ENCODE measurements around the gene SLC10A4. TPM values are rescaled to one million over a fixed set of nuclear protein-coding genes. Genes with fewer than 3 reads are reported as not detected.
"Not testable (repeated sequence)": the region's sequence is repeated elsewhere in the genome, so short reads cannot be mapped to it uniquely, and the experiment has no call there.

SLC10A4 gene
- total RNA-seq, 1 experiment from 2014 or later = 1.7 TPM

DNA sequence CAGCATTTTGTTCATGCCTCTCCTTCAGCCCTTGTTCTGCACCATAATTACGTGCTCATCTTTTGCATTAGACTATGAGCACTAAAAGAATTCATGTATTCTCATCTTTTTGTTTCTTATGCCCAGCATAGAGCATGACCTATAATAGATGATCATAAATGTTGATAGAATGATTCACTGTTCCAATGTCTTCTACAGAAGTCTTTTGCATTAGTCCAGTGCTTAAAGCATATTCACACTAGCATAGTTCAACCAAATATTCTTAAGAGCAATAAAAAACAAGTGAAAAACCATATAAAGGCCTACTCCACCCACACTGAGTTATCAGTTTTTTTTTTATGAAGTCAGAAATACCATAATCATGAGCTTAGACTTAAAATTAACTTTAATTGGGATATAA lies 36.5 kb upstream of the SLC10A4 start:
- H3K4me1 Mint-ChIP-seq (ENCODE audit: low read depth, unreplicated experiment) = peaks cover 10% of the 10 kb centered on the region
- H3K9me3 ChIP-seq = no peaks in the 10 kb centered on the region
- H3K4me1 ChIP-seq = peaks cover 9% of the 10 kb centered on the region
- intact Hi-C loops (cut with micrococcal nuclease; ENCODE audit: unreplicated experiment) = loop anchor here (10.0 kb wide), 1 partner anchor 58 kb away; no protein-coding TSS in a partner anchor
- ChIA-PET POLR2A (no interaction called here), CTCF (interaction anchor here (0.6 to 1.7 kb wide), 3 partner anchors 14 to 374 kb away, joined by 4 to 6 read pairs (median 4); no protein-coding TSS in a partner anchor)
- H3K4me3 Mint-ChIP-seq (ENCODE audit: unreplicated experiment) = no peak overlapping the region
- no peaks in the 10 kb centered on the region for H3K27me3 Mint-ChIP-seq (ENCODE audit: insufficient read depth, unreplicated experiment)
- DNase-seq = no peak
- no peaks in the 10 kb centered on the region for H3K36me3 ChIP-seq (ENCODE audit: control insufficient read depth, insufficient read depth, low read length)
- no peaks in the 10 kb centered on the region for H3K36me3 Mint-ChIP-seq (ENCODE audit: insufficient read depth, unreplicated experiment)
- no peaks in the 10 kb centered on the region for H3K9me3 Mint-ChIP-seq (ENCODE audit: unreplicated experiment)
- H3K27me3 ChIP-seq (replicated peaks; ENCODE audit: control insufficient read depth, insufficient read depth, low read length) = no peaks in the 10 kb centered on the region
- no peak overlapping the region for H3K27ac Mint-ChIP-seq (ENCODE audit: unreplicated experiment)
- no peak overlapping the region for H3K4me3 ChIP-seq (ENCODE audit: low read depth, low read length)
- TF ChIP-seq, protein P1, sequence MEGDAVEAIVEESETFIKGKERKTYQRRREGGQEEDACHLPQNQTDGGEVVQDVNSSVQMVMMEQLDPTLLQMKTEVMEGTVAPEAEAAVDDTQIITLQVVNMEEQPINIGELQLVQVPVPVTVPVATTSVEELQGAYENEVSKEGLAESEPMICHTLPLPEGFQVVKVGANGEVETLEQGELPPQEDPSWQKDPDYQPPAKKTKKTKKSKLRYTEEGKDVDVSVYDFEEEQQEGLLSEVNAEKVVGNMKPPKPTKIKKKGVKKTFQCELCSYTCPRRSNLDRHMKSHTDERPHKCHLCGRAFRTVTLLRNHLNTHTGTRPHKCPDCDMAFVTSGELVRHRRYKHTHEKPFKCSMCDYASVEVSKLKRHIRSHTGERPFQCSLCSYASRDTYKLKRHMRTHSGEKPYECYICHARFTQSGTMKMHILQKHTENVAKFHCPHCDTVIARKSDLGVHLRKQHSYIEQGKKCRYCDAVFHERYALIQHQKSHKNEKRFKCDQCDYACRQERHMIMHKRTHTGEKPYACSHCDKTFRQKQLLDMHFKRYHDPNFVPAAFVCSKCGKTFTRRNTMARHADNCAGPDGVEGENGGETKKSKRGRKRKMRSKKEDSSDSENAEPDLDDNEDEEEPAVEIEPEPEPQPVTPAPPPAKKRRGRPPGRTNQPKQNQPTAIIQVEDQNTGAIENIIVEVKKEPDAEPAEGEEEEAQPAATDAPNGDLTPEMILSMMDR (IDR thresholded peaks at IDR 0.05; ENCODE audit: insufficient read depth in 1 of 2, low read depth in 1 of 2, low read length in 1 of 2, severe bottlenecking in 1 of 2, unreplicated experiment in 1 of 2) = no peak
- BruUV-seq (replicated peaks) = no TSS peak

DNA sequence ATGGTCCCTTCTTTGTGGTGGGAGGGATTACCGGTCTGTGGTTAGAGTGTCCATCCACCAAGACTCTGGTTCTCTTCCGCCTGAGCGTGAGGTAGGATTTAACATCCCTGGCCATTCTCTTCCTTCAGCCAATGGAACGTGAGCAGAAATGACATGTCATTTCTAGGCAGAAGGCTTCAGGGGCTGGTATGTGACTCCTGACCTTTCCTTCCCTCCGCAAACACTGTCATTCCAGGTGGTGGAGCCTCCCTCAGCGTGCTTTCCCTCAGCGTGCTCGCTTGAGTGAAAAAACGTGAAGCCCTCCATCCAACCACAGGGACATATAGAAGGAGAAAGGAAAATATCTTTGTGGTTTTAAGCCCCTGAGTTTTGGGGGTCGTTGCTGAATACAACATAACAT lies 34.0 kb upstream of the SLC10A4 start:
- no peaks in the 10 kb centered on the region for H3K27me3 Mint-ChIP-seq (ENCODE audit: insufficient read depth, unreplicated experiment)
- H3K4me1 Mint-ChIP-seq (ENCODE audit: low read depth, unreplicated experiment) = peaks cover 10% of the 10 kb centered on the region
- Histone ChIP-seq H3K4me1 (peaks cover 9% of the 10 kb centered on the region), H3K9me3 (no peaks in the 10 kb centered on the region), H3K4me3 (ENCODE audit: low read depth, low read length) (no peak overlapping the region), H3K27me3 (replicated peaks; ENCODE audit: control insufficient read depth, insufficient read depth, low read length) (no peaks in the 10 kb centered on the region), H3K36me3 (ENCODE audit: control insufficient read depth, insufficient read depth, low read length) (no peaks in the 10 kb centered on the region)
- ChIA-PET CTCF (no interaction called here), POLR2A (no interaction called here)
- intact Hi-C loops (cut with micrococcal nuclease; ENCODE audit: unreplicated experiment) = loop anchor here (2.0 to 10.0 kb wide), 2 partner anchors 56 to 98 kb away; no protein-coding TSS in a partner anchor
- H3K4me3 Mint-ChIP-seq (ENCODE audit: unreplicated experiment) = no peak overlapping the region
- no TSS peak for BruUV-seq (replicated peaks)
- TF ChIP-seq, protein P1 (IDR thresholded peaks at IDR 0.05; ENCODE audit: insufficient read depth in 1 of 2, low read depth in 1 of 2, low read length in 1 of 2, severe bottlenecking in 1 of 2, unreplicated experiment in 1 of 2) = no peak
- H3K27ac Mint-ChIP-seq (ENCODE audit: unreplicated experiment) = peak overlapping the region; percentile 80
- H3K36me3 Mint-ChIP-seq (ENCODE audit: insufficient read depth, unreplicated experiment) = no peaks in the 10 kb centered on the region
- DNase-seq = peak; percentile 17 to 45
- H3K9me3 Mint-ChIP-seq (ENCODE audit: unreplicated experiment) = no peaks in the 10 kb centered on the region

DNA sequence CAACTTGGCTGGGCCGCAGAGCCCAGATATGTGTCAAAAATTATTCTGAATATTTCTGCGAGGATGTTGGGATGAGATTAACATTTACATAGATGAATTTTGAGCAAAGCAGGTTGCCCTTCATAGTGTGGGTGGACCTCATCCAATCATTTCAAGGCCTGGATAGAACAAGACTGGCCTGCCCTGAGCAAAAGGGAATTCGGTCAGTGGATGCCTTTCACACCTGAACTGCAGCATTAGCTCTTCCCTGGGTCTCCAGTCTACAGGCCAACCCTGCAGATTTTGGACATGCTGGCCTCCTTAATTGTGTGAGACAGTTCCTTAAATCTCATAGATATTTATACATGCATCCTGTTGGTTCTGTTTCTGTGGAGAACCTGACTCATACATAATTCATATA lies 32.4 kb upstream of the SLC10A4 start:
- H3K27me3 ChIP-seq (replicated peaks; ENCODE audit: control insufficient read depth, insufficient read depth, low read length) = no peaks in the 10 kb centered on the region
- H3K27me3 Mint-ChIP-seq (ENCODE audit: insufficient read depth, unreplicated experiment) = no peaks in the 10 kb centered on the region
- ChIA-PET CTCF (no interaction called here), POLR2A (no interaction called here)
- no peak overlapping the region for H3K4me3 Mint-ChIP-seq (ENCODE audit: unreplicated experiment)
- no peaks in the 10 kb centered on the region for H3K9me3 ChIP-seq
- TF ChIP-seq, protein P1 (IDR thresholded peaks at IDR 0.05; ENCODE audit: insufficient read depth in 1 of 2, low read depth in 1 of 2, low read length in 1 of 2, severe bottlenecking in 1 of 2, unreplicated experiment in 1 of 2) = no peak
- no peak for DNase-seq
- H3K4me3 ChIP-seq (ENCODE audit: low read depth, low read length) = no peak overlapping the region
- no peak overlapping the region for H3K27ac Mint-ChIP-seq (ENCODE audit: unreplicated experiment)
- intact Hi-C loops (cut with micrococcal nuclease; ENCODE audit: unreplicated experiment) = no loop called here
- peaks cover 9% of the 10 kb centered on the region for H3K4me1 ChIP-seq
- no peaks in the 10 kb centered on the region for H3K36me3 ChIP-seq (ENCODE audit: control insufficient read depth, insufficient read depth, low read length)
- no peaks in the 10 kb centered on the region for H3K9me3 Mint-ChIP-seq (ENCODE audit: unreplicated experiment)
- BruUV-seq (replicated peaks) = no TSS peak
- peaks cover 10% of the 10 kb centered on the region for H3K4me1 Mint-ChIP-seq (ENCODE audit: low read depth, unreplicated experiment)
- no peaks in the 10 kb centered on the region for H3K36me3 Mint-ChIP-seq (ENCODE audit: insufficient read depth, unreplicated experiment)

DNA sequence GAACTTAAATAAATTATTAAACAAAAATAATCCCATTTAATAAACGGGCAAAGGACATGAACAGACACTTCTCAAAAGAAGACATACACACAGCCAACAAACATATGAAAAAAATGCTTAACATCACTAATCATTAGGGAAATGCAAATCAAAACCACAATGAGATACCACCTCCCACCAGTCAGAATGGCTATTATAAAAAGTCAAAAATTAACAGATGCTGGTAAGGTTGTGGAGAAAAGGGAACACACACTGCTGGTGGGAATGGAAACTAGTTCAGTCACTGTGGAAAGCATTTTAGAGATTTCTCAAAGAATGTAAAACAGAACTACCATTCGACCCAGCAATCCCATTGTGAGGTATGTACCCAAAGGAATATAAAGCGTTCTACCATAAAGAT lies 31.5 kb upstream of the SLC10A4 start:
- peaks cover 10% of the 10 kb centered on the region for H3K4me1 Mint-ChIP-seq (ENCODE audit: low read depth, unreplicated experiment)
- intact Hi-C loops (cut with micrococcal nuclease; ENCODE audit: unreplicated experiment); H3K9me3 ChIP-seq; H3K36me3 ChIP-seq (ENCODE audit: control insufficient read depth, insufficient read depth, low read length); H3K27me3 ChIP-seq (replicated peaks; ENCODE audit: control insufficient read depth, insufficient read depth, low read length); H3K4me3 ChIP-seq (ENCODE audit: low read depth, low read length); H3K27ac Mint-ChIP-seq (ENCODE audit: unreplicated experiment); CTCF ChIA-PET; POLR2A ChIA-PET; H3K4me1 ChIP-seq; H3K36me3 Mint-ChIP-seq (ENCODE audit: insufficient read depth, unreplicated experiment); H3K27me3 Mint-ChIP-seq (ENCODE audit: insufficient read depth, unreplicated experiment); BruUV-seq (replicated peaks); DNase-seq; H3K9me3 Mint-ChIP-seq (ENCODE audit: unreplicated experiment); H3K4me3 Mint-ChIP-seq (ENCODE audit: unreplicated experiment): not testable (repeated sequence)

All from Caco-2 (cell line).